ENCODE measurements around the gene MAEL.
"Not testable (repeated sequence)": the region's sequence is repeated elsewhere in the genome, so short reads cannot be mapped to it uniquely, and the experiment has no call there.

MAEL gene

GRCh38 chr1:166977951-166978350 lies 11.1 kb upstream of the MAEL start:
- no peak for DNase-seq (ENCODE audit: extremely low read depth in 1 of 2, low read depth in 1 of 2)

GRCh38 chr1:166978821-166979220 lies 10.3 kb upstream of the MAEL start:
- no peak for DNase-seq (ENCODE audit: extremely low read depth in 1 of 2, low read depth in 1 of 2)

DNA sequence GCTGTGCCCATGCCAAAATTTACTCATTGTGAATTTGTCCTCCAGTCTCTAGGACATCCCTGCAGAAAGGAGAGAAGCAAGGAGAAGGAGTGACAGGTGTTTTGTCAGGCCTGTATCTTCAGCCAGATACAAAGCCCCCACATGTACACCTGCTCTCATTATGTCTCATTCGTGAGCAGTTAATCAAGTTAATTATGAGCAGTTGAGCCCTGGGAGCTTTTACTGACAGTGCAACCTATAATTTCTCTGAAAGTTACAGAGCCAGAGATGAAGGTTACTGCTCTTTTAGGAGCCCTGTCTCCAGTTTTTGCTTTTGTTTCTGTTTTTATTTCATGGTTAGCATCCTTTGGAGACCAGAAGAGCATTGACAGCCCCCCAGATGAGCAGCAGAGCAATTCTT lies 8.7 kb upstream of the MAEL start:
- DNase-seq (ENCODE audit: extremely low read depth in 1 of 2, low read depth in 1 of 2), result no peak

DNA sequence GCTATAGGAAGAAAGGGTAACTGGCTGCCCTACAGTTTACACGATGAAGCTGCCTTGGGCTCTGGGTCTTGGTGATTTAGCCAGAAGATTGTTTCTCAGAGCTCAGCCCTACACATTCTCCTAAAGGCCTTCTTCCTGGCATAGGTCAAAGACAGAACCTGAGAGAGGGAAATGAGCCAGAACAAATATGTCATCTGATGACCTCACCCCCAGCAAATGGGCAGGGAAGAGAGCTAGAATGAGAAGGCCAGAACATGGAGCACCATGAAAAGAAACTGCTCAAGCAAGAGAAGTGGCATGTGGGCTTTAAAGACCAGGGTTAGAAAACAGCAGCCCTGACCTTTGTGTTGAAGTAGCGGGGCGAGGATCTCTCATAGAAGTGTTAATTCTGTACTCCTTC lies 8.3 kb upstream of the MAEL start:
- no peak for DNase-seq (ENCODE audit: extremely low read depth in 1 of 2, low read depth in 1 of 2)

- DNase-seq (ENCODE audit: extremely low read depth in 1 of 2, low read depth in 1 of 2), result no peak
These were observed 7.5 kb upstream of the MAEL start for GRCh38 chr1:166981589-166981988.

GRCh38 chr1:166999075-166999474 lies 10.0 kb downstream of the MAEL start:
- DNase-seq (ENCODE audit: extremely low read depth in 1 of 2, low read depth in 1 of 2), result no peak

DNA sequence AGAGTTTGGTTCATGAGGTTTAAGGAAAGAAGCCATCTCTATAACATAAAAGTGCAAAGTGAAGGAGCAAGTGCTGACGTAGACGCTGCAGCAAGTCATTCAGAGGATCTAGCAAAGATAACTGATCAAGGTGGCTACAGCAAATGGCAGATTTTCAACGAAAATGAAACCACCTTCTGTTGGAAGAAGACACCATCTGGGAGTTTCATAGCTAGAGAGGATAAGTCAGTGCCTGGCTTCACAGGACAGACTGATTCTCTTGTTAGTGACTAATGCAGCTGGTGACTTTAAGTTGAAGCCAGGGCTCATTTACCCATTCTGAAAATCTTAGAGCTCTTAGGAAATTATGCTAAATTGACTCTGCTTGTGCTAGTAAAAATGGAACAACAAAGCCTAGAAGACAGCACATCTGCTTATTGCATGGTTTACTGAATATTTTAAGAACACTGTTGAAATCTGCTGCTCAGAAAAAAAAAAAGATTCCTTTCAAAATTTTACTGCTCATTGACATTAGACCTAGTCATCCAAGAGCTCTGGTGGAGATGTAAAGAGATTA lies 10.5 kb downstream of the MAEL start:
- no peak for DNase-seq (ENCODE audit: extremely low read depth in 1 of 2, low read depth in 1 of 2)

DNA sequence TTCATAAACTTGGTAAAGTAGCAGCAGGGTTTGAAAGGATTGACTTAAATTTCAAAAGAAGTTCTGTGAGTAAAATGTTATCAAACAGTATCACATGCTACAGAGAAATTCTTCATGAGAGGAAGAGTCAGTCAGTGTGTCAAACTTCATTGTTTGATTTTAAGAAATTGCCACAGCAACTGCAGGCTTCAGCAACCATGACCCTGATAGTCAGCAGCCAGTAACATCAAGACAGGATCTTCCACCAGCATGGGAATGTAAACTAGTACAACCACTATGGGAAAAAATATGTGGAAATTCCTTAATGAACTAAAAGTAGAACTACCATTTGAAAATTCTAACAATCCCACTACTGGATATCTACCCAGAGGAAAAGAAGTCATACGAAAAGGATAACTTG lies 11.5 kb downstream of the MAEL start:
- DNase-seq (ENCODE audit: extremely low read depth in 1 of 2, low read depth in 1 of 2), result no peak

- DNase-seq (ENCODE audit: extremely low read depth in 1 of 2, low read depth in 1 of 2), result no peak
These were observed 13.3 kb downstream of the MAEL start for GRCh38 chr1:167002354-167002753.

DNA sequence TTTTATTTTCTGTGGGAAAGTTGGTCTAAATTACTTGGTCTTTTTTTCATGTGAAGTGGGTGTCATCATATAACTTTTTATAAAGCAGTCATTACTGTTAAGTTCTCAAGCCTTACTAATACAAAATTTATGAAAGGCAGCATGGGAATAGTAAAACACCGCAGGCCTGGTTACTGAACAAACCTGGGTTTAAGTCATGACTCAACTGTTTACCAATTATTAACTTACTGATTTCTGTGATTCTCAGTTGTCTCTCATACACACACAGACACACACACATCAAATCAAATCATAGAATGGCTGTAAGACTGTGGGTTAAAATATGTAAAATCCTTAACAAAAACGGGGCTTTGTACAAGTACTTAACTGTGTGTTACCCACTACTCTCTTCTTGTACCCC lies 14.6 kb downstream of the MAEL start:
- DNase-seq (ENCODE audit: extremely low read depth in 1 of 2, low read depth in 1 of 2), result no peak

GRCh38 chr1:167011560-167012191 lies 22.6 kb downstream of the MAEL start:
- no peak for DNase-seq (ENCODE audit: extremely low read depth in 1 of 2, low read depth in 1 of 2)

DNA sequence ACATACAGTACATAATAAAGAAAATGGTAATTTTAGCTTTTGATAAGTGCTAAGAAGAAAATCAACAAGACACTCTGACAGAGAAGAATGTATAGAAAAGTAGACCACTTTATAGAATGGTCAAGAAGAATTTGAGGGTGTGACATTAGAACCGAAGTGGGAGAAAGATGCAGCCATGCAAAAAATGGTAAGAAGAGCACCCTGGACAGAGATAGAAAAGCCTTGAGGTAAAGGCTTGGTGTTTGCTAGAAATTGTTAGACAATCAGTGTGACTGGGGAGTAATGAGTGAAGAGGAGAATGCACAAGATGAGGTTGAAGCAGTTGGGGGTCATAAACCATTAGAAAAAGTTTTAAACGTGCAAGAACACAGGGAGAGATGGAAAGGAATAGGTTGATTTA lies 23.5 kb downstream of the MAEL start:
- no peak for DNase-seq (ENCODE audit: extremely low read depth in 1 of 2, low read depth in 1 of 2)

DNA sequence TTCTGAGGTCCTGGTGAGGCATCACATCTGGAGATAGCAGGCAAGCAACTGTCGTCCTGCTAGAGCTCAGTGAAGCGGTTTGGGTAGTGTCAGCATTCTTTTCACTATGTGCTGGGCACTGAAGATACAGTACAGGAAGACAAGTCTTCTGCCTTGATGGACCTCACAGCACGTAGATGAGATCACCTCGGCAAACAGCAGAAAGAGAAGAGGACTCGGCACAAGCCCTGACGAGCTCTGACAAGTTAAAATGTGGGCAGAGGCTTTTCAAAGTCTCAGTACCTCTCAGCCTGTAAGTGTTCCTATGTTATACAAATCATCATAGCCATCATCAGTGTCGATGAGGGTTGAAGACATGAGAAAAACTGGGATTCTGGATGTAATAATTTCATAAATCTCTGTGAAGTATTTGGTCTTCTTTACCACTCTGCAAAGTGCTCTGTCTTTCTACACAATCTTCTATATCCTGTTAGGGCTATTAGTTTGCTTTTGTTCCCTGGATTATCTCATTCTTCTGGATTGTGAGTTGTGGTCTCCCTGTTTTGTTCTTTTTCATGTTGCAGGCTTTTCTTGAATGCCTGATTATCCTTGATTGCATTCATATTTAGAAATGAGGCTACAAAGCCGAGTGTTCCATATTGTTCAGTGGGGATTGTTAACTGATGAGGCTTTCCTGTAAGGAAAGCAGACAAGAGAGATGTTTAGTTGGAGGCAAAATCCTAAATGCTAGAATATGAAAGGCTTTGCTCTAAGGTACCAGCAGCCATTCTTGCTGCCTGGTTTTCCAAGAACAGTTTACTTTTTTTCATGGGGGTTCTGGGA lies 24.2 kb downstream of the MAEL start:
- DNase-seq (ENCODE audit: extremely low read depth in 1 of 2, low read depth in 1 of 2), result no peak

DNA sequence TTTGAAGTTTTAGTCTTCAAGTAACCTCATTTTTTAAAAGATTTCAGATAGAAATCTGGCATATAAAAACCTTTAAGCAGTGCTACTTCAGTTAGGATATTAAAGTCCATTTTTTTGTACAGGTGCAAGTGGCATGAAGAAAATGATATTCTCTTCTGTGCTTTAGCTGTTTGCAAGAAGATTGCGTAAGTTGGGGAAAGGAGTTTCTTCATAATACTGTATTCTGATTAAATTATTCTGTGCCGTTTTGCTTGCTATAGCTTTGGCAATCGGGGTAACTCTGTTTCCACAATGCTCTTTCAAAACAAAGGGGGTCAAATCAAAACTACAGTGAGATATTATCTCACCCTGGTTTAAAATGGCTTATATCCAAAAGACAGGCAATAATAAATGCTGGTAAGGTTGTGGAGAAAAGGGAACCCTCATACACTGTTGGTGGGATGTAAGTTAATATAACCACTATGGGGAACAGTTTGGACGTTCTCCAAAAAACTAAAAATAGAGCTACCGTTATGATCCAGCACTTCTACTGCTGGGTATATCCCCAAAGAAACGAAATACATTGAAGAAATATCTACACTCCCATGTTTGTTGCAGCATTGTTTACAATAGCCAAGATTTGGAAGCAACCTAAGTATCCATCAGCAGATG lies 27.1 kb downstream of the MAEL start:
- DNase-seq (ENCODE audit: extremely low read depth in 1 of 2, low read depth in 1 of 2), result no peak

GRCh38 chr1:167022384-167022783 lies 33.3 kb downstream of the MAEL start:
- no peak for DNase-seq (ENCODE audit: extremely low read depth in 1 of 2, low read depth in 1 of 2)

DNA sequence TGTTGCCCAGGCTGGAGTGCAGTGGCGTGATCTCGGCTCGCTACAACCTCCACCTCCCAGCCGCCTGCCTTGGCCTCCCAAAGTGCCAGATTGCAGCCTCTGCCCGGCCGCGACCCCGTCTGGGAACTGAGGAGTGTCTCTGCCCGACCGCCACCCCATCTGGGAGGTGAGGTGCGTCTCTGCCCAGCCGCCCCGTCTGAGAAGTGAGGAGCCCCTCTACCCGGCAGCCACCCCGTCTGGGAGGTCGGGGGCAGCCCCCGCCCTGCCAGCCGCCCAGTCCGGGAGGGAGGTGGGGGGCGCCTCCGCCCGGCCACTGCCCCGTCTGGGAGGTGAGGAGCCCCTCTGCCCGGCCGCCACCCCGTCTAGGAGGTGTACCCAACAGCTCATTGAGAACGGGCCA lies 40.5 kb downstream of the MAEL start:
- not testable (repeated sequence) for DNase-seq (ENCODE audit: extremely low read depth in 1 of 2, low read depth in 1 of 2)

DNA sequence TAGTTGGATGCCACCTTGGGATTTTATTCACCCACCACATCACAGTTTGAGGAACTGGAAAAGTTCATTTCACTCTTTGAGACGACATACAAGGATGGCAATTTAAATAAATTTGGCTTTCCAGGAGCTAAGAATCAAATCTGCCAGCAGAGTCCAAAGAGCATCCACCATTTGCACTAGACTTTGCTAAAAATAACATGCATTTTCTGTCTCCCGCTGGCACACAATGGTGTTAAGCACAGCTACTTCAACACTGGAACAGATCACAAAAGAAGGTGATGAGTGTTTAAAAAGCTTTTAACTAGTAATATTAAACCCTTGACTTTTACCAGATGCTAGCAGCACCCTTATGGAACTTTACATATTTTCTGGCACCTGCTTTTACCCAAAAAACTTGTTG lies 44.6 kb downstream of the MAEL start:
- DNase-seq (ENCODE audit: extremely low read depth in 1 of 2, low read depth in 1 of 2), result no peak

- DNase-seq (ENCODE audit: extremely low read depth in 1 of 2, low read depth in 1 of 2), result peak; percentile 31 to 41
These were observed 54.8 kb downstream of the MAEL start for GRCh38 chr1:167043752-167044488.

DNA sequence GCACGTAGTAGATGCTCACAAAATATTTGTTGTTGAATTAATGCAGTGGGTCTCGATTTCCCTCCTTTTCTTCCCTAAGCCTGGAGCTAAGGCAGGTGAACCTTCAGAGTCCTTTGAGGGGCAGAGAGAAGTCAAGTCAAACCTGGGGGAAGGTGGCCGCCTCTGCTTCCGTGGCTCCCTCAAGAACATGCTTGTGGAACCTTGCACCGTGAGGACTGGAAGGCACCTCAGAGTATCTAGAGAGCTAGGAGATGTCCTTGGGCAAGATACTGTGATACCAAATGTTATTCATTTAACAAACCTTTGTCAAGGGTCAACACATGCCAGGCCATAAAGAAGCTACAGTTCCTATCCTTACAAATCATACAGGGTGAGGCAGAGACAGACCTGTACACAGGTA lies 62.8 kb downstream of the MAEL start:
- no peak for DNase-seq (ENCODE audit: extremely low read depth in 1 of 2, low read depth in 1 of 2)

DNA sequence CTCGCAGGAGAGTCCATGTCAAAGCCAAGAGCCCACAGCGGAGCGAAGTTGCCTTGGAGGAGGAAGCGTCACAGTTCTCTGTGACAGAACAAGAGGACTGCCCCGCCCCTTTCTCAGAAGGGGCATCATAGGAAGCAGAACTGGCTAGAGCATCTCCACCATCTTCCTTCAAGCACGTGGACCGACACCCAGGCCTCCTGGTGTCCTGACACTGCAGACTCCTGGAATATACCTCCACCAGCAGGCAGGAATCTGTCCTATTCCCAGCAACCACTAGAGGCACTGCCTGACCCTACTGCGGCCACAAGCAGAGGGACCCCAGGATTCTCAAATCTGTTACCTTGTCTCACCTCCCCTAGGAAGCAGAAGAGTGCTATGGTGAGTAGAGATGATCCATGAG lies 63.3 kb downstream of the MAEL start:
- DNase-seq (ENCODE audit: extremely low read depth in 1 of 2, low read depth in 1 of 2), result no peak

GRCh38 chr1:167054531-167054930 lies 65.5 kb downstream of the MAEL start:
- no peak for DNase-seq (ENCODE audit: extremely low read depth in 1 of 2, low read depth in 1 of 2)
